Adrenal gland (tissue), 5 donors: Measurements from ENCODE around the gene CLEC2L.

Source experiments
- CTCF ChIP-seq, 6 experiments: fragments of 450-650 bp in 4 of 6; fragments of 200-600 bp in 2 of 6; sonication (generic) in 1 of 6; IDR thresholded peaks; 1 replicate in 5 of 6; 2 replicates in 1 of 6; pipeline versions ENCODE4 v1.5.1 to v1.8.0; 2016 to 2021; ENCODE audit warnings: antibody characterized with exemption in 6 of 6, mild to moderate bottlenecking in 2 of 6, moderate library complexity in 1 of 6
- POLR2A ChIP-seq, 2 donors: fragments of 450-650 bp; IDR thresholded peaks; one replicate each; pipeline ENCODE4 v1.6.1; 2017; ENCODE audit warnings: antibody characterized with exemption in 2 of 2, mild to moderate bottlenecking in 2 of 2, moderate library complexity in 1 of 2
- donor health status: DM: no; HTN: no; CAD: no.

GRCh38 chr7:139582130-139582650 is 58.7 kb downstream of the CLEC2L start:
- TF ChIP-seq POLR2A (IDR thresholded peaks at IDR 0.05) (no peak), CTCF (IDR thresholded peaks at IDR 0.05) (no peak)
